LoVo (cell line): Measurements from ENCODE around the gene SYT17.

Experiments used
- DNase-seq: peaks from one replicate; pipeline ENCODE4 v3.0.0-alpha.2; 2016; ENCODE audit warnings: low spot score

SYT17 gene

GRCh38 chr16:19301931-19302330 lies 133.9 kb downstream of the SYT17 start:
- no peak for DNase-seq

DNA sequence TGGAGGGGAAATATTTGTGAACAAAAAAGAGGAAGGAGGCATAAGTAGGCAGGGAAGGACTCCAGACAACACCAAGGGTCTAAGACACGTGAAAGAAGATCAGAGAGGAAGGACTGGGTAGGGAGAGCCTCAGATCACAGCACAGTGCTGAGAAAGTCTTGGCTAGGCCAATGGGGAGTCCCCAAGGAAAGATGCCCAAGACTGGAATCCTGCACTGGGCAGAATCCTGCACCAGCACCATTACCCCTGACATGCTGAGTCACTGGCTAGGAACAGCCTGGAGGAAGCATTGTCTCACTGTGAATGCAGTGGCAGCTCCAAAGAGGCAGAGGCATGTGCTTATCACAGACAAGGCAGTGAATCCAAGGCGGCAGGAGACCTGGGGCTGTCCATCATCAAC lies 136.7 kb downstream of the SYT17 start:
- no peak for DNase-seq

DNA sequence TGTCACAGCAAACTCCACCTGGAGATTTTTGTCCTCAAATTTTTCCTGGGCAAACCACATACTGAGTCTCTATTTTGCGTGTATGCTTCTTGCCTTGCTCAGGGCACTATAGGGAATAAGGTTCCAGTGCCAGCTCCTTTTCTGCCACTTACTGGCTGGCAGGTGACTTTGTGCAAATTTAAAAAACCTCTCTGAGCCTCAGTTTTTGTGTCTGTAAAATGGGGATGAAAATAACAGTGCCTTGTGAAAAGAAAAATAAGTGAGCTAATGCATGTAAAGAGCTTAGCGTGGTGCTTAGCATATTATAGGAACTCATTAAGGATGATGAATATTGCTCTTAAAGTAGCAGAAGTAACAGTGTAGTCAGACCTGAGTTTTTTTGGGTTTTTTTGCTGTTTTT lies 137.4 kb downstream of the SYT17 start:
- DNase-seq, result no peak

- no peak for DNase-seq
Measured at GRCh38 chr16:19307587-19308241, 139.7 kb downstream of the SYT17 start.

DNA sequence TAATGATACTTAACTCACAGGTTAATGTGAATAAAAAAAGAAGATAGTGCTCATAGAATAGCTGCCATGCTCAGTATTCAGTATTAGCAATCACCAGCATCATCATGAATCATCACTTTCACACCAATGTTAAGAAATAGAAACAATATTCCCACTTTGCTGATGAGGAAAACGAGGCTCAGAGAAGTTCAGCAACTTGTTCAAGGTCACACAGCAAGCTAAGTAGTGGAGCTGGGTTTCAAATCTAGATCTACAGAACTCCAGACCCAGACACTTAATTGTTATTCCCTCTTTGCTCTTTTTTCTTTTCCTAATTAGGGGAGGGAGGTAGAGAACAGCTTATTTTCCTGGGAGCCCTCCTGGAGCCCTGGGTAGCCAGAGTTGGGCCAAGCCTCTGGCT lies 140.4 kb downstream of the SYT17 start:
- DNase-seq, result no peak

DNA sequence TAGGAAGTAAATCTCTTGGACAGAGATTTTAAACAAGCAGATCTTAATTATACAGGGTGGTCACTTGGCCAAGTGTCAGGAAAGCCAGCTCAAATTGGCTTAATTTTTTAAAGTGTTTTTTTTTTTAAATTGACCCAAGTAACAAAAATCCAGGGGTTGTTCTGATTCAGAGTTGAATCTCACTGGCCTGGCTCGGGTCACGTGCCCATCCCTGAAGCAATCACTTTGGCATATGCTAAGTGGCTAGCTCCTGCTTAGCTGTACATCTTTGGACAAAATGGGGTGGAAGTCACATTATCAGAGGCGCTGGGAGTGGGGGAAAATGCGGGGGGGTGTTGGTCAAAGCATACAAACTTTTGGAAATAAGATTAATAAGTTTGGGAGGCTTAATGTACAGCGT lies 141.1 kb downstream of the SYT17 start:
- no peak for DNase-seq

DNA sequence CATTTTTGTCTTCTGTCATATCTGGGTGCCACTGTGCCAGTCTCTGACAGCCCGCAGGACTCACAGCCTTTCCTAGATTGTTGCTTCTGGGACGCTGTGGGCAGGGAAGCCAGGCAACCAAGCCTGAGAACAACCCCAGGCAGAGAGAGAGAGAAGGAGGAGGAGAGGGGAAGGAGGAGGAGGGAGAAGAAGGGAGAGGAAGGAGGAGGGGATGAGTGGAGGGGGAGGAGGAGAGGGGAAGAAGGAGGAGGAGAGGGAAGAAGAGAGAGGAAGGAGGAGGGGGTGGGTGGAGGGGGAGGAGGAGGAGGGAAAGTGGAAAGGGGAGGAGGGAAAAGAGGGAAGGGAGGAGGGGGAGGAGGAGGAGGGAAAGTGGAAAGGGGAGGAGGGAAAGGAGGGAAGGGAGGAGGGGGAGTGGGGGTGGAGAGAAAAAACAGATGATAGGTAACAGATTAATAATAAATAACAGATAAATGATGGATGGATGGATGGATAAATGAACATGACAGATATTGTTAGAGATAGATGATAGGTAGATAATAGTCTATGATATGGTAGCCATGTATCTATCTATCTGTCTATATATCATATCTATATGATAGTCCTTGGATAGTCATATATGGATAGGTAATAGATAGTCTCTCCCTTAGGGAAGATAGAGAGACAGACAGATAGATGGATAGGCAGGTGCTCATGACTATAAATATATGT lies 146.8 kb downstream of the SYT17 start:
- no peak for DNase-seq

- no peak for DNase-seq
Measured at GRCh38 chr16:19315889-19316433, 147.9 kb downstream of the SYT17 start.

GRCh38 chr16:19316846-19317245 lies 148.8 kb downstream of the SYT17 start:
- DNase-seq, result no peak
